Lower leg skin (tissue), 3 donors: ENCODE measurements around the gene S100A14.

Experiments
- CTCF ChIP-seq, 3 donors: fragments of 450-650 bp; IDR thresholded peaks; one replicate each; pipeline ENCODE4 v1.5.1; 2016; ENCODE audit warnings: antibody characterized with exemption in 3 of 3, mild to moderate bottlenecking in 3 of 3, moderate library complexity in 2 of 3
- POLR2A ChIP-seq, 2 donors: fragments of 450-650 bp; IDR thresholded peaks; one replicate each; pipeline ENCODE4 v1.6.1; 2016 to 2017; ENCODE audit warnings: antibody characterized with exemption in 2 of 2, mild to moderate bottlenecking in 1 of 2, moderate library complexity in 1 of 2

GRCh38 chr1:153643100-153643499, 27.0 kb upstream of the S100A14 start:
- no peak for TF ChIP-seq POLR2A (IDR thresholded peaks at IDR 0.05)
- TF ChIP-seq CTCF (IDR thresholded peaks at IDR 0.05) = no peak
